A549 treated with DMSO at 1 μM for 4 hours (cell line): ENCODE data around the gene HBA2. TPM values are rescaled to one million over a fixed set of nuclear protein-coding genes. Genes with fewer than 3 reads are reported as not detected.

Source experiments
- total RNA-seq: library from RNA; stranded (reverse); fragments of 200-300 nt; extraction: Qiagen RNA extraction; gene quantifications from 5 replicates; pipeline ENCODE4 v1.2.3, GENCODE V29; 2022; ENCODE audit warnings: low read depth

The HBA2 gene
- 0.23 to 0.44 TPM (median 0.27 TPM) in 3 of 5 replicates, not detected in the others for total RNA-seq

DNA sequence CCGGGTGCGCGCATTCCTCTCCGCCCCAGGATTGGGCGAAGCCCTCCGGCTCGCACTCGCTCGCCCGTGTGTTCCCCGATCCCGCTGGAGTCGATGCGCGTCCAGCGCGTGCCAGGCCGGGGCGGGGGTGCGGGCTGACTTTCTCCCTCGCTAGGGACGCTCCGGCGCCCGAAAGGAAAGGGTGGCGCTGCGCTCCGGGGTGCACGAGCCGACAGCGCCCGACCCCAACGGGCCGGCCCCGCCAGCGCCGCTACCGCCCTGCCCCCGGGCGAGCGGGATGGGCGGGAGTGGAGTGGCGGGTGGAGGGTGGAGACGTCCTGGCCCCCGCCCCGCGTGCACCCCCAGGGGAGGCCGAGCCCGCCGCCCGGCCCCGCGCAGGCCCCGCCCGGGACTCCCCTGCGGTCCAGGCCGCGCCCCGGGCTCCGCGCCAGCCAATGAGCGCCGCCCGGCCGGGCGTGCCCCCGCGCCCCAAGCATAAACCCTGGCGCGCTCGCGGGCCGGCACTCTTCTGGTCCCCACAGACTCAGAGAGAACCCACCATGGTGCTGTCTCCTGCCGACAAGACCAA lies at the start of gene HBA2:
HBA2 (plus strand) TSS at position 503 of the 568 bp plus-strand sequence; CDS start at position 540, 37 bp downstream.

DNA sequence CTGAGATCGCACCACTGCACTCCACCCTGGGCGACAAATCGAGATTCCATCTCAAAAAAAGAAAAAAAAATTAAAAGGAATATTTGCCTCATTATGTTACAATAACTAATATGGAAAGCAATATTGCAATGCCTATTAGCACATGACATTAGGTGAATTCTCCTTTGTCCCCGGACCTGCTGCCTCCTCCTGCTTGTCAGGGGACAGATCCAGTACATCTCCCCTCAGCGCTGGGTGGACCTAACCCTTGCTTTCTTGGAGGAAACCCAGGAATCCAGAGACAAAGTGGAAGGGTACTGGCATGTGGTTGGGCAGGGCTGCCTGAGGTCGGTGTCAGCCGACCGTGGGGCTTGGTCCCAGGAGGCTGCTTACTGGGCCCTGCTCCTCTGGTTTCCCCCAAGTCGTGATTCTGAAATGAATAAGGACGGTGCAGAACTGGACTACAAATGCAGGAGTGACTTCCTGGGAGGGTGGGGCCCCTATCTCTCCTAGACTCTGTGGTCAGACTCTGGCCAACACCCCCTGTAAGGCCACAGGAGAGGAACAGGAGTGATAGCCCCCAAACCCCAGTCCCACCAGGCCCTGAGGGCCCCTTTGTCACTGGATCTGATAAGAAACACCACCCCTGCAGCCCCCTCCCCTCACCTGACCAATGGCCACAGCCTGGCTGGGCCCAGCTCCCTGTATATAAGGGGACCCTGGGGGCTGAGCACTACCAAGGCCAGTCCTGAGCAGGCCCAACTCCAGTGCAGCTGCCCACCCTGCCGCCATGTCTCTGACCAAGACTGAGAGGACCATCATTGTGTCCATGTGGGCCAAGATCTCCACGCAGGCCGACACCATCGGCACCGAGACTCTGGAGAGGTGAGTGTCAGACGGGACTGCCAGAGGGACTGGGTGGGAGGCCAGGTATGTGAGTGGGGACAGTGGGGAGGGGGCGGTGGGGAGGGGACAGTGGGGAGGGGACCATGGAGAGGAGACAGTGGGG lies 20.2 kb upstream of the HBA2 start, which contains the start of gene HBZ:
HBZ (plus strand) TSS at position 504 of the 988 bp plus-strand sequence; CDS start at position 770, 266 bp downstream.

DNA sequence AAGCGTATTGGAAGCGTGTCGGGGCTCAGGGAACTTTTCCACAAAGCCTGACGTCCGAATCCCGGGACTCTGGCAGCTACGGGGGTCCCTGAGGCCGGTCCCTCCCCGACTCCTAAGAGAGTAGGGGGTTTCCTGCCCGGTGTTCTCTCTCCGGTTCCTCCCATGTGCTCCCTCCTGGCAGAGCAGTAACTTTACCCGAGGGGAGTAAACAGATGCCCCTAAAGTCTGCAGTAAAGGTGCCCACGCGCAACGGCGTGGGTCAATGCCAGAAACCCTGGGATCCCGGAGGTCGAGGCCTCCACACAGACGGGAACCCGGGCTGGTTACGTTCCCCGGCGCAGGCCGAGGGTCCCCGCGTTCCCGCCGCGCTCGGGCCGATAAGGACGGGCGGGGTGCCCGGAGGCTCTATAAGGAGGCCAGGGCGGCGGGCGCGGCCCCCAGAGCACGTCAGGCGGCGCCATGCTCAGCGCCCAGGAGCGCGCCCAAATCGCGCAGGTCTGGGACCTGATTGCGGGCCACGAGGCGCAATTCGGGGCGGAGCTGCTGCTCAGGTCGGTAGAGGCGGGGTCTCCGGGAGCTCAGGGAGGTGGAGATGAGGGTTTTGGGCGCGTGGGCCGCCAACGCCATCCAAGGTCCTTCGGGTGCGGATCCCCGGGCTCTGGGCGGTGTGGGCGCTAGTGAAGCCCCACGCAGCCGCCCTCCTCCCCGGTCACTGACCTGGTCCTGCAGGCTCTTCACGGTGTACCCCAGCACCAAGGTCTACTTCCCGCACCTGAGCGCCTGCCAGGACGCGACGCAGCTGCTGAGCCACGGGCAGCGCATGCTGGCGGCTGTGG lies 6.9 kb upstream of the HBA2 start, which contains the start of gene HBM:
HBM (plus strand) TSS at position 440 of the 836 bp plus-strand sequence; CDS start at position 460, 20 bp downstream.

DNA sequence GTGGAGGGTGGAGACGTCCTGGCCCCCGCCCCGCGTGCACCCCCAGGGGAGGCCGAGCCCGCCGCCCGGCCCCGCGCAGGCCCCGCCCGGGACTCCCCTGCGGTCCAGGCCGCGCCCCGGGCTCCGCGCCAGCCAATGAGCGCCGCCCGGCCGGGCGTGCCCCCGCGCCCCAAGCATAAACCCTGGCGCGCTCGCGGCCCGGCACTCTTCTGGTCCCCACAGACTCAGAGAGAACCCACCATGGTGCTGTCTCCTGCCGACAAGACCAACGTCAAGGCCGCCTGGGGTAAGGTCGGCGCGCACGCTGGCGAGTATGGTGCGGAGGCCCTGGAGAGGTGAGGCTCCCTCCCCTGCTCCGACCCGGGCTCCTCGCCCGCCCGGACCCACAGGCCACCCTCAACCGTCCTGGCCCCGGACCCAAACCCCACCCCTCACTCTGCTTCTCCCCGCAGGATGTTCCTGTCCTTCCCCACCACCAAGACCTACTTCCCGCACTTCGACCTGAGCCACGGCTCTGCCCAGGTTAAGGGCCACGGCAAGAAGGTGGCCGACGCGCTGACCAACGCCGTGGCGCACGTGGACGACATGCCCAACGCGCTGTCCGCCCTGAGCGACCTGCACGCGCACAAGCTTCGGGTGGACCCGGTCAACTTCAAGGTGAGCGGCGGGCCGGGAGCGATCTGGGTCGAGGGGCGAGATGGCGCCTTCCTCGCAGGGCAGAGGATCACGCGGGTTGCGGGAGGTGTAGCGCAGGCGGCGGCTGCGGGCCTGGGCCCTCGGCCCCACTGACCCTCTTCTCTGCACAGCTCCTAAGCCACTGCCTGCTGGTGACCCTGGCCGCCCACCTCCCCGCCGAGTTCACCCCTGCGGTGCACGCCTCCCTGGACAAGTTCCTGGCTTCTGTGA lies 4.1 kb downstream of the HBA2 start, which contains the start of gene HBA1:
HBA1 (plus strand) TSS at position 204 of the 906 bp plus-strand sequence; CDS start at position 241, 37 bp downstream.

DNA sequence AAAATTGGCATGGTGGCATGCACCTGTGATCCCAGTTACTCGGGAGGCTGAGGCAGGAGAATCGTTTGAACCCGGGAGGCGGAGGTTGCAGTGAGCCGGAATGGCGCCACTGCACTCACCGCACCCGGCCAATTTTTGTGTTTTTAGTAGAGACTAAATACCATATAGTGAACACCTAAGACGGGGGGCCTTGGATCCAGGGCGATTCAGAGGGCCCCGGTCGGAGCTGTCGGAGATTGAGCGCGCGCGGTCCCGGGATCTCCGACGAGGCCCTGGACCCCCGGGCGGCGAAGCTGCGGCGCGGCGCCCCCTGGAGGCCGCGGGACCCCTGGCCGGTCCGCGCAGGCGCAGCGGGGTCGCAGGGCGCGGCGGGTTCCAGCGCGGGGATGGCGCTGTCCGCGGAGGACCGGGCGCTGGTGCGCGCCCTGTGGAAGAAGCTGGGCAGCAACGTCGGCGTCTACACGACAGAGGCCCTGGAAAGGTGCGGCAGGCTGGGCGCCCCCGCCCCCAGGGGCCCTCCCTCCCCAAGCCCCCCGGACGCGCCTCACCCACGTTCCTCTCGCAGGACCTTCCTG lies 7.5 kb downstream of the HBA2 start, which contains the start of gene HBQ1:
HBQ1 (plus strand) TSS at position 359 of the 575 bp plus-strand sequence; CDS start at position 387, 28 bp downstream.

Other genes starting within 250 kb of the HBA2 start
- 37.0 to 43.7 TPM (median 39.4 TPM) in 5 replicates for gene POLR3K, start 119.3 kb upstream of the HBA2 start, total RNA-seq
- gene SNRNP25, start 119.0 kb upstream of the HBA2 start, total RNA-seq, result 62.5 to 79.9 TPM (median 70.9 TPM) in 5 replicates
- 24.9 to 31.2 TPM (median 28.4 TPM) in 5 replicates for gene RHBDF1, start 100.2 kb upstream of the HBA2 start, total RNA-seq
- gene MPG, start 94.7 kb upstream of the HBA2 start, total RNA-seq, result 58.1 to 76.9 TPM (median 69.5 TPM) in 5 replicates
- gene NPRL3, start 34.2 kb upstream of the HBA2 start, total RNA-seq, result 22.9 to 34.2 TPM (median 29.7 TPM) in 5 replicates
- 0.12 to 0.26 TPM (median 0.19 TPM) in 3 of 5 replicates, not detected in the others for gene HBZ, start 20.2 kb upstream of the HBA2 start, total RNA-seq
- gene HBM, start 6.9 kb upstream of the HBA2 start, total RNA-seq, result not detected in 5 replicates
- gene HBA1, start 3.8 kb downstream of the HBA2 start, total RNA-seq, result 0.79 to 1.4 TPM (median 1.1 TPM) in 5 replicates
- 4.5 to 8.2 TPM (median 6.4 TPM) in 5 replicates for gene HBQ1, start 7.6 kb downstream of the HBA2 start, total RNA-seq
- 39.0 to 56.3 TPM (median 53.5 TPM) in 5 replicates for gene LUC7L, start 56.6 kb downstream of the HBA2 start, total RNA-seq
- gene FAM234A, start 61.9 kb downstream of the HBA2 start, total RNA-seq, result 45.5 to 52.5 TPM (median 48.7 TPM) in 5 replicates
- 3.5 to 4.7 TPM (median 4.4 TPM) in 5 replicates for gene RGS11, start 103.1 kb downstream of the HBA2 start, total RNA-seq
- 1.9 to 3.1 TPM (median 2.4 TPM) in 5 replicates for gene ARHGDIG, start 107.7 kb downstream of the HBA2 start, total RNA-seq
- gene PDIA2, start 110.3 kb downstream of the HBA2 start, total RNA-seq, result 0.36 to 0.65 TPM (median 0.46 TPM) in 5 replicates
- 32.2 to 34.8 TPM (median 32.4 TPM) in 5 replicates for gene AXIN1, start 179.8 kb downstream of the HBA2 start, total RNA-seq
- gene MRPL28, start 197.7 kb downstream of the HBA2 start, total RNA-seq, result 115 to 140 TPM (median 129 TPM) in 5 replicates
- 25.3 to 40.1 TPM (median 34.7 TPM) in 5 replicates for gene PGAP6, start 209.1 kb downstream of the HBA2 start, total RNA-seq
- gene NME4, start 224.3 kb downstream of the HBA2 start, total RNA-seq, result 293 to 451 TPM (median 381 TPM) in 5 replicates
- 23.0 to 28.9 TPM (median 24.7 TPM) in 5 replicates for gene DECR2, start 229.0 kb downstream of the HBA2 start, total RNA-seq